Measurements from ENCODE around the gene BBIP1.
A peak's percentile ranks its signal among the peaks of the same experiment; 100 is the strongest.

BBIP1 gene, protein sequence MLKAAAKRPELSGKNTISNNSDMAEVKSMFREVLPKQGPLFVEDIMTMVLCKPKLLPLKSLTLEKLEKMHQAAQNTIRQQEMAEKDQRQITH

DNA sequence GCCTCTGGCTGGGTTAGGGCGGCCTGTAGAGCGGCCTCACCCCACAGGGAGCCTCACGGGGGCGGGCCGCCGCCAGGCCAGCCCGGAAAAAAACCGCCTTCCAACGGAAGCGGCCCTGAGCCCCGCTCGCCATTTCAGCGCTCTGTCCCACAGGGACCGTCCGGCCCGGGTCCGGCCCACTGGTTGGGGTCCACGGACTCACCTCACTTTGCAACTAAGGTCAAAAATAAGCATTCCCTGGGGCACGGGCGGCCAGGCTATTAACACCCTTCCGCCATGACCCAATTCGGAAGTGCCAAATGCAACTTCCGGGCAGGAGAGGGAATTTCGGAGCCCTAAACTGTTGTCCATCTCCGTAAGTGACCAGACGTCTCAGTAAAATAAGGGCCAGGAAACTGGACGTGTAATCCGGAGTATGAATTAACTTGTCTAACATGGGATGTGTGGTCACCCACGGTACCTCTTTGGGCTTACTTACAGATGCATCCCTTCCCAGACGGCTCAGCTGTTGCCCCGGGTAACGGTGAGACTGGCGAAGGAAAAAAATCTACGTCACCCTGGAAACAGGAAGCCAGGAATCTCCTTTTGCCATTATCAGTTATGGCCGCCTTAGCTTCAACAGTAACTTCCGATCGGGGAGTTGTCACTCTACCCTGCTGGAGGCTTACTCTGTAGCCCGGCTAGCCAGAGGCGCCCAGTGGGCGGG lies at the start of gene BBIP1:
Gene BBIP1 (minus strand): TSS at position 538 of the 706 bp plus-strand sequence. CDS start 1,023 bp downstream, outside the sequence.
- Mint-ChIP-seq H3K36me3 (peaks cover 4% of the 10 kb centered on the region), H3K27ac (peak within 1 kb of the TSS; percentile 99), H3K9me3 (ENCODE audit: low read depth) (no peaks in the 10 kb centered on the region), H3K4me3 (peak within 1 kb of the TSS; percentile 96), H3K27me3 (no peaks in the 10 kb centered on the region), H3K4me1 (ENCODE audit: low read depth) (peaks cover 53% of the 10 kb centered on the region)

DNA sequence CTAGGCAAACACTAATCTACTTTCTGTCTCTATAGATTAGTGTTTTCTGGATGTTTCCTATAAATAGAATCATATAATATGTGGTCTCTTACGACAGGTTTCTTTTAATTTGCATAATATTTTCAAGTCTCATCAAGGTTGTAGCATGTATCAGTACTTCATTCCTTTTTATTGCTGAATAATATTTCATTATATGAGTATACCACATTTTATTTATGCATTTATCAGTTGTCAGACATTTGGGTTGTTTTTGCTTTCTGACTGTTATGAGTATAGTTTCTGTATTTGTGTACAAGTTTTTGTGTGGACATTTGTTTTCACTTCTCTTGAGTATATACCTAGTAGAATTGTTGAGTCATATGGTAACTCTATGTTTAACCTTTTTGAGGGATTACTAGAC lies 48.7 kb upstream of the BBIP1 start:
- Mint-ChIP-seq H3K27ac (no peak overlapping the region), H3K4me3 (no peak overlapping the region), H3K4me1 (ENCODE audit: low read depth) (peaks cover 70% of the 10 kb centered on the region), H3K27me3 (no peaks in the 10 kb centered on the region), H3K9me3 (ENCODE audit: low read depth) (no peaks in the 10 kb centered on the region), H3K36me3 (peaks cover 15% of the 10 kb centered on the region)

DNA sequence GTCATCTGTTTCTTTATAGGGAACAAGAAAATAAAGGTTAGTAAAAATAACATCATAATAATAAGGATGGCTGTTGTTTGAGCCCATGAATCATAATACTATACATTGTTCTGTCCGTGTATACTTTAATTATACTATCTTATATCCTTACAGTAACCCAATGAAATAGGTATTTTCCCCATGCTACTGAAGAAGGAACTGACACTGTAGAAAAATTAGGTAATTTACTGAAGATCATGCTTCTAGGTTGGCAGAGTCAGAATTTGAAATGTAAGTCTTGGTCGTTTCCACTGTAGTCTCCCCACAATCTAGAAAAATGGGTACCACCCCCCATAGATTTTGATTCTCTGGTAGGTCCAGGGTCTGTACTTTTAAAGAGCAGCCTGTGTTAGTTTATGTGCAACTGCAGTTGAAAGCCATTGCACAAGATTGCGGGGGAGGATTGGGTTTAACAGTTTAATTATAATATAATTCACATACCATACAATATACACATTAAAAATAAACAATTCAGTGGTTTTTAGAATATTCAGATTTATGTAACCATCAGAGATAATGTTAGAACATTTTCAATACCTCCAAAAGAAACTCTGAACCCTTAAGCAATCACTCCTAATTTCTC lies 48.1 kb upstream of the BBIP1 start:
- no peak overlapping the region for H3K27ac Mint-ChIP-seq
- no peaks in the 10 kb centered on the region for H3K9me3 Mint-ChIP-seq (ENCODE audit: low read depth)
- H3K4me1 Mint-ChIP-seq (ENCODE audit: low read depth) = peaks cover 70% of the 10 kb centered on the region
- peaks cover 15% of the 10 kb centered on the region for H3K36me3 Mint-ChIP-seq
- no peak overlapping the region for H3K4me3 Mint-ChIP-seq
- H3K27me3 Mint-ChIP-seq = no peaks in the 10 kb centered on the region

DNA sequence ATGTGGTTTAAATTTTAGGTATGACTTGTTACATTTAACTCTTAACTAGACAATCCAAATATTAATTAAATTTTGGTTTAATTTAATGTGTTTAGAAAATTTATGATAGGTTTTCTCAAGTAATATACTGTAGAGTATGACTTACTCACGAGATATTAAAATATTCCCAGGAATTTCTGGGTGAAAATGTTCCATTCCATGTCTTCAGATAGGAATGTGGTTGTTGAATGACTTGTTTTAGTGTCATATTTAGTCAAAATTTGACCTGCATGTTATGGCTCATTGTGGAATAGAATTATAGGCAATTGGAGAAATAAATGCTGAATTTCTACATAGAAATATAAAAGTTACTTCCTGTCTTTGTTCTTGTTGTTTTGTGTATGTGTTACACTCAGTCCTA lies 47.2 kb upstream of the BBIP1 start:
- no peak overlapping the region for H3K4me3 Mint-ChIP-seq
- H3K4me1 Mint-ChIP-seq (ENCODE audit: low read depth) = peaks cover 70% of the 10 kb centered on the region
- peaks cover 15% of the 10 kb centered on the region for H3K36me3 Mint-ChIP-seq
- H3K27me3 Mint-ChIP-seq = no peaks in the 10 kb centered on the region
- H3K27ac Mint-ChIP-seq = no peak overlapping the region
- no peaks in the 10 kb centered on the region for H3K9me3 Mint-ChIP-seq (ENCODE audit: low read depth)

DNA sequence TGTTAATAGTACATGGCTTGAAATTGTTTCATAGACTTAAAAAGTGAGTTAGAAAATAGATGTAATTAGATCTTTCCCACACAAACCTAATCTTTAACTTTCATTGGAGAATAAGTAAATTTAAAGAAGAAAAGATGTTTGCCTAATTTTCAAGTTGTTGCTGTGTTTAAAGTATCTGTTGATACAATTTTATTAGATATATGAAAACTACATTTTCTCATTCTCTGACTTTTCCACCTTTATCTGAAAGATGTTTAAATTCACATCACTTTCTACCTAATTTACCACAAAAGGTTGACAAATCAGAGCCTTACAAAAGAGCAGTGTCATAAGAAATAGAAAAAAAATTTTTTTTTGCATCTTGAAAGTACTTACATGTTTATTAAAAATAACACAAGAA lies 46.2 kb upstream of the BBIP1 start:
- Mint-ChIP-seq H3K27me3 (no peaks in the 10 kb centered on the region), H3K36me3 (peaks cover 12% of the 10 kb centered on the region), H3K4me3 (no peak overlapping the region), H3K27ac (no peak overlapping the region), H3K9me3 (ENCODE audit: low read depth) (no peaks in the 10 kb centered on the region), H3K4me1 (ENCODE audit: low read depth) (peaks cover 67% of the 10 kb centered on the region)

DNA sequence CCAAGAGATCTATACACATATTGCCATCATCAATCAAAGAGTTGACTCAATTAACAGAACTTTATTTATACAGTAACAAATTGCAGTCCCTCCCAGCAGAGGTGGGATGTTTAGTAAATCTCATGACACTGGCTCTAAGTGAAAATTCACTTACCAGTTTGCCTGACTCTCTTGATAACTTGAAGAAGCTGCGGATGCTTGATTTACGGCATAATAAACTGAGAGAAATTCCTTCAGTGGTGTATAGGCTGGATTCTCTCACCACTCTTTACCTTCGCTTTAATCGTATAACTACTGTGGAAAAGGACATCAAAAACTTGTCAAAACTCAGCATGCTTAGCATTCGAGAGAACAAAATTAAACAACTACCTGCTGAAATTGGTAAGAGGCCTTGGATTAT lies 45.7 kb upstream of the BBIP1 start:
- no peaks in the 10 kb centered on the region for H3K27me3 Mint-ChIP-seq
- no peaks in the 10 kb centered on the region for H3K9me3 Mint-ChIP-seq (ENCODE audit: low read depth)
- H3K4me1 Mint-ChIP-seq (ENCODE audit: low read depth) = peaks cover 64% of the 10 kb centered on the region
- H3K4me3 Mint-ChIP-seq = no peak overlapping the region
- H3K27ac Mint-ChIP-seq = no peak overlapping the region
- H3K36me3 Mint-ChIP-seq = peaks cover 12% of the 10 kb centered on the region

DNA sequence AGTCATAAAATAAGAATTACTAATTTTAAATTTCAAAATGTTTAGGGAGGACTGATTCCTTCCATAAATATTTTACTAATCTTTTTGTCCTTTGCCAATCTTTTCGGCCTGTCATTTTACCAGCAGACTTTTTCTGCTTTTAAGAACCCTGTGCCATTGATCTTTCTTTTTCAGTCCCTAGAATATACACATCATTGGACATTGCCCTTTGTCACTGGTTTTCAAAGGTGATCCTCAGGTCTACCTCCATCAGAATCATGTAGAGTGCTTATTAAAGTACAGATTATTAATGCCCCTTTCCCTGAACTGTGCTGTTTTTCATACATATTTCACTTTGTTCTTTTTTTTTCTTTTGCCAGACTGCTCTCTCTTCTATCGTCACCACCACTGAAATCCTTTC lies 44.2 kb upstream of the BBIP1 start:
- H3K27ac Mint-ChIP-seq = no peak overlapping the region
- no peaks in the 10 kb centered on the region for H3K27me3 Mint-ChIP-seq
- peaks cover 64% of the 10 kb centered on the region for H3K4me1 Mint-ChIP-seq (ENCODE audit: low read depth)

DNA sequence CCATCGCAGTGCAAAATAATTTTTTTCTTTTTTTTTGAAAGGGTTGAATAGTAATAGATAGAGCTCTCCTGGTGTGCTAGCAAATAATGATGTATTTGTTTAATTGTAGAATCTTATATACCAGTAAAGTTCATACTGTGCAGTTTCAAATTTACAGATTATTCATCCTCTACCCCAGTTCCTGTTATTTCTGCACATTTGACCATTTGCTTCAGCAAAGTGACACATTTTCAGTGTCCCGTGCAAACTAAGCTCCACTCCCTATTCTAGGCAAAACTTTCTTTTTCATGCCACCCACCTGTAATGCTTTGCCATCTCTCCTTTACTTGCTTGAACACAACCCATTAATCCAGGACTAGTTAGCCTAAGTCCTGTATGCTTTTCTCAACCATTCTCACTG lies 43.5 kb upstream of the BBIP1 start:
- H3K27ac Mint-ChIP-seq = no peak overlapping the region
- no peak overlapping the region for H3K4me3 Mint-ChIP-seq
- H3K9me3 Mint-ChIP-seq (ENCODE audit: low read depth) = no peaks in the 10 kb centered on the region
- peaks cover 63% of the 10 kb centered on the region for H3K4me1 Mint-ChIP-seq (ENCODE audit: low read depth)
- peaks cover 14% of the 10 kb centered on the region for H3K36me3 Mint-ChIP-seq
- H3K27me3 Mint-ChIP-seq = no peaks in the 10 kb centered on the region

More for the DNA sequence above, 44.2 kb upstream of the BBIP1 start:
- peak overlapping the region; percentile 4 for H3K4me3 Mint-ChIP-seq
- H3K36me3 Mint-ChIP-seq = peaks cover 10% of the 10 kb centered on the region
- H3K9me3 Mint-ChIP-seq (ENCODE audit: low read depth) = no peaks in the 10 kb centered on the region

DNA sequence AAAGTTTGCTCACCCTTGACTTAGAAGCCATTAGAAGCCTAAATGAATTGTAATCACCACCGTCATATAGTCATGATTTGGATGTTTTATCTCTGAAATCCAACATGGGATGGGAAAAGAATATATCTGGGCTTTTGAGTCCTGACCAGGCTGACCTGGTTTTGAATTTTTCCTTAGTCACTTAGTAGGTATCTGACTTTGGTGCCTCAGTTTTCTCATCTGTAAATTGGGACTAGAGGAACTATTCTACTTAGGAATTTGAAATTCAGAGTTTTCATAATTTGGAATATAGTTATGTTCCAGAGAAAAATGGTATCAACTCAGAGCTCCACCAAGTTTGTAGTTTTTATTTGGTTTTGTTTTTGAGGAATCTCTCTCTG lies 41.3 kb upstream of the BBIP1 start:
- no peak overlapping the region for H3K27ac Mint-ChIP-seq
- peaks cover 61% of the 10 kb centered on the region for H3K4me1 Mint-ChIP-seq (ENCODE audit: low read depth)

DNA sequence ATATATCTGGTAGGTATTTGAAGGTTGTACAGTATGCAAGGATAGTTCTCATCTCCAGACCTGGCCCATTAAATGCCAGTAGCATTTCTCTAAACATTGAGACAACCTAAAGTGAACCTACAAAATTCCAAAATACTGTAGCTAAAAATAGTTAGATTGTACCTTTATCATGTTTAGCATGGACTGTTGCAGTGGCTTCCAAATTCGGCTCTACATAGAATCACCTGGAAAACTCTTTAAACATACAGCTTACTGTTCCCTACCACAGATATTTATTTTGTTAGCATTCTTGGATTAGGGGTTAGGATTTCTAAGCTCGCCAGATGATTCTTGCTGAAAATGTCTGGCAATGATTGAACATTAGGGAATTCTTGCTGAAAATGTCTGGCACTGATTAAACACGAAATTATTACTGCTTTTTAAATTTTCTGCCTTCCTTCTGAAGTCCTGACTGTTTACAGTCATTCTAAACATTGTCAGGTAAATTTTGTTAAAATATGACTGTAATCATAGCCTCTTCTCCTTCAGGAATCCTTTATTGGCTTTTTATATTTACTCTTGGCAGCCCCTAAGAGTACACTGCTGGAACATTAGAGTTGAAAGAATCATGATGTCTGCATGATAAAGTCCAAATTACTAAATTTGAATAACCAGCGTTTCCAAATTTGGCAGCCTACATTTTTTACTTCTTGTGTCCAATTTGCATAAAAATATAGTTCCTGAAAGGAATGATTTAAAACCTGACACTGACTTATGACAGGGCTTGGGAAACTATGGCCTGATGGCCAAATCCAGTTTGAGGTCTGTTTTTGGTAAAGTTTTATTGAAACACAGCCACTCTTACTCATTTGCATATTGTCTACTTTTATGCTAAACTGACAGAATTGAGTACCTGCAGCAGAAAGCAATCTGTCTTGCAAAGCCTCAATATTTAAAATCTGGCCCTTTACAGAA lies 40.7 kb upstream of the BBIP1 start:
- Mint-ChIP-seq H3K36me3 (peaks cover 17% of the 10 kb centered on the region), H3K9me3 (ENCODE audit: low read depth) (peaks cover 5% of the 10 kb centered on the region), H3K27me3 (no peaks in the 10 kb centered on the region), H3K27ac (no peak overlapping the region), H3K4me3 (no peak overlapping the region), H3K4me1 (ENCODE audit: low read depth) (peaks cover 61% of the 10 kb centered on the region)

More for the DNA sequence above, 41.3 kb upstream of the BBIP1 start:
- no peaks in the 10 kb centered on the region for H3K9me3 Mint-ChIP-seq (ENCODE audit: low read depth)
- H3K27me3 Mint-ChIP-seq = no peaks in the 10 kb centered on the region
- peaks cover 13% of the 10 kb centered on the region for H3K36me3 Mint-ChIP-seq
- H3K4me3 Mint-ChIP-seq = no peak overlapping the region

DNA sequence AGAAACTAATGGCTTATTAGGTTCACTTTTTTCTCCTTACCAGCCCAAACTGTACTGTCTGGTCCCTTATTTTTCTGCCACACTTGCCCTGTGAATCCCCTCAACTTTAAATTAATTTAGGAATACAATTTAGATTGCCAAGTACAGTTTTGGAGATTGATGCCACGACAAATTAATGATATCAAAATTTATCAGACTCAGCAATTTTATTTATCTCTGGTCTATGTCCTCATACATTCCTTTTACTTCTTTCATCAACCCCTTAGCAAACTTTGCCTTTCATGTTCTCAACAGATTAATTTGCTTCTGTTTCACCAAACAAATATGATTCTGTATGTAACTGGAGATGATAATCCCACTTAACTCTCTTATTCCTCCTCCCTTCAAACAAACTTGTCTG lies 38.6 kb upstream of the BBIP1 start:
- Mint-ChIP-seq H3K4me1 (ENCODE audit: low read depth) (peaks cover 52% of the 10 kb centered on the region), H3K27ac (no peak overlapping the region), H3K36me3 (peaks cover 11% of the 10 kb centered on the region)

DNA sequence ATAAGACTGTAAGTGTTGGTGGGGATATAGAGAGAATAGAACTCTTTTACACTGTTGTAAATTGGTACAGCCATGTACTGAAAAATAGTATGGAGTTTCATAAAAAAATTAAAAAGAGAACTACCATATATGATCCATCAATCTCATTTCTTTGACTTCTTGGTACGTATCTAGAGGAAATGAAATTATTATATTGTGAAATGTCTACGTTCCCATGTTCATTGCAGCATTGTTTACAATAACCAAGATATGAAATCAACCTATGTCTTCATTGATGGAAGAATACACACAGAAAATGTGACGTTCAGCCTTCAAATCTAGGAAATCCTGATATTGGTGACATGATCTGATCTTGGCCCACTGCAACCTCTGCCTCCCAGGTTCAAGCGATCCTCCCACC lies 32.4 kb upstream of the BBIP1 start:
- Mint-ChIP-seq H3K4me1 (ENCODE audit: low read depth) (peaks cover 32% of the 10 kb centered on the region), H3K4me3 (no peak overlapping the region), H3K27ac (no peak overlapping the region), H3K27me3 (no peaks in the 10 kb centered on the region), H3K36me3 (peaks cover 34% of the 10 kb centered on the region), H3K9me3 (ENCODE audit: low read depth) (peaks cover 19% of the 10 kb centered on the region)

More for the DNA sequence above, 38.6 kb upstream of the BBIP1 start:
- peaks cover 5% of the 10 kb centered on the region for H3K9me3 Mint-ChIP-seq (ENCODE audit: low read depth)
- no peak overlapping the region for H3K4me3 Mint-ChIP-seq
- no peaks in the 10 kb centered on the region for H3K27me3 Mint-ChIP-seq

DNA sequence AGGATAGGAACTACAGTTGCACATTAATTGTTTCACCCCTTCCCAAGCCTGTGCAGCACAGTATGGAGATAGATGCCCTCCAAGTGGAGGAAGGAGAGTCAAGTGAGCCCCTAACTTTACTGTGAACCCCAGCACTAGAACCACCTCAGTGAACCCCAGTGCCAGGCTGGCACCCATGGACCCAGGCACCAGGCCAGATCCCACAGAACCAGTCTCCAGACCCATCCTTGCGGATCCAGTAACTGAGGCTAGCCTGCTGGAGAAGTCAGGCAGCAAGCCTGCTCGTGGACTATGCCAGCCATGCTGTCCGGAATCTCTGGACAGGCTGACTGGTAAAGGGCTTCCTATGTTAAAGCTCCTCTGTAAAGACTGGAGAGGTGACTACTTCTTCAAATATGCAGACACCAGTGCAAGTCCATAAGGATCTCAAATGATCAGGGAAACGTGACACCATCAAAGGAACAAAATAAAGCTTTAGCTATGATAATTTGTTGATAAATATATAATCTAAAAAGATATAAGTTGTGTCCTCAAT lies 28.1 kb upstream of the BBIP1 start:
- H3K4me3 Mint-ChIP-seq = no peak overlapping the region

DNA sequence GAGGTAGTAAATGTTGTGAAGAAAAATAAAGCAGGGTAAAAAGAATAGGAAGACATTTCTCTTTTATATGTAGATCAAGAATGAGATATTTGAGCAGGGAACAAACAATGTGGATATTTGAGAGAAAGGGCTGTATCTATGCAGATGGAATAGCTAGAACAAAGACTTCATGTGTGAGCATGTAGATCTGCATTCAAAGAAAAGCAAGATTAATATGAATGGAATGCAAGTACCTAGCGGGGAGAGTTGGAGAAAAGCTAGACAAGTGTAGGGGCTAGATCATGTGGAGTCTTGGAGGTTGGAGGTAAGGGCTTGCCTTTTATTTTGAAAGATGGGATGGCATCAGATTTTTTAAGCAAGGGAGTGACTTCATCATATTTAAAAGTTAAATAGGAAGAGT lies 27.5 kb upstream of the BBIP1 start:
- H3K27ac Mint-ChIP-seq = peak overlapping the region; percentile 64
- H3K4me1 Mint-ChIP-seq (ENCODE audit: low read depth) = peaks cover 46% of the 10 kb centered on the region
- H3K9me3 Mint-ChIP-seq (ENCODE audit: low read depth) = peaks cover 25% of the 10 kb centered on the region
- H3K27me3 Mint-ChIP-seq = no peaks in the 10 kb centered on the region
- H3K4me3 Mint-ChIP-seq = no peak overlapping the region
- H3K36me3 Mint-ChIP-seq = peaks cover 56% of the 10 kb centered on the region

More for the DNA sequence above, 28.1 kb upstream of the BBIP1 start:
- no peak overlapping the region for H3K27ac Mint-ChIP-seq
- peaks cover 46% of the 10 kb centered on the region for H3K4me1 Mint-ChIP-seq (ENCODE audit: low read depth)
- no peaks in the 10 kb centered on the region for H3K27me3 Mint-ChIP-seq
- peaks cover 25% of the 10 kb centered on the region for H3K9me3 Mint-ChIP-seq (ENCODE audit: low read depth)
- H3K36me3 Mint-ChIP-seq = peaks cover 56% of the 10 kb centered on the region

All from activated naive CD8-positive, alpha-beta T cell (primary cell).